Neuronal stem cell (in vitro differentiated cells): ENCODE measurements around the gene RABGAP1.

Experiments used
- DNase-seq: peaks from one replicate; pipeline ENCODE4 v3.0.0-alpha.2; 2013; ENCODE audit warnings: low spot score
- H2AFZ ChIP-seq: one replicate; pipeline ENCODE4 v1.6.1; 2013; ENCODE audit warnings: mild to moderate bottlenecking, low read length, inconsistent platforms
- H2AK5ac ChIP-seq: 2 replicates; pipeline ENCODE4 v1.6.1; 2013; ENCODE audit warnings: low read depth, mild to moderate bottlenecking, inconsistent platforms, low read length, moderate library complexity, mixed read lengths
- H2BK120ac ChIP-seq: 2 replicates; pipeline ENCODE4 v1.6.1; 2013; ENCODE audit warnings: low read depth, mild to moderate bottlenecking, inconsistent platforms, low read length, moderate library complexity, mixed read lengths
- H2BK12ac ChIP-seq: one replicate; pipeline ENCODE4 v1.6.1; 2013; ENCODE audit warnings: low read length, inconsistent platforms
- H2BK15ac ChIP-seq: 2 replicates; pipeline ENCODE4 v1.6.1; 2013; ENCODE audit warnings: mild to moderate bottlenecking, low read length, inconsistent platforms, mixed read lengths
- H2BK5ac ChIP-seq: one replicate; pipeline ENCODE4 v1.6.1; 2013; ENCODE audit warnings: inconsistent platforms, mild to moderate bottlenecking, low read length, moderate library complexity
- H3K14ac ChIP-seq: one replicate; pipeline ENCODE4 v1.6.1; 2013; ENCODE audit warnings: low read length, inconsistent platforms
- H3K18ac ChIP-seq: 2 replicates; pipeline ENCODE4 v1.6.1; 2013; ENCODE audit warnings: low read length, inconsistent platforms
- H3K23ac ChIP-seq: 2 replicates; pipeline ENCODE4 v1.6.1; 2013; ENCODE audit warnings: low read depth, mild to moderate bottlenecking, mixed read lengths, low read length, inconsistent platforms; ENCODE audit not compliant: poor library complexity
- H3K27ac ChIP-seq: replicated peaks from 3 replicates; pipeline ENCODE4 v1.5.1; 2013; ENCODE audit warnings: low read length, inconsistent platforms
- H3K27me3 ChIP-seq, 3 experiments: 2 replicates each; pipeline ENCODE4 v1.6.1; 2013; ENCODE audit warnings: low read length in 3 of 3, mild to moderate bottlenecking in 2 of 3, inconsistent platforms in 1 of 3, low read depth in 1 of 3, mixed read lengths in 1 of 3, moderate library complexity in 1 of 3; ENCODE audit not compliant: control insufficient read depth in 3 of 3, insufficient read depth in 3 of 3
- H3K36me3 ChIP-seq, 2 donors: replicated peaks in 1 of 2; 2 replicates each; pipeline ENCODE4 v1.6.1; 2013; ENCODE audit warnings: low read length in 2 of 2; ENCODE audit not compliant: control insufficient read depth in 2 of 2, insufficient read depth in 2 of 2
- H3K4ac ChIP-seq: 2 replicates; pipeline ENCODE4 v1.6.1; 2013; ENCODE audit warnings: inconsistent platforms, mild to moderate bottlenecking, low read length, moderate library complexity
- H3K4me1 ChIP-seq, 2 donors: 1 replicate in 1 of 2; 2 replicates in 1 of 2; pipeline ENCODE4 v1.6.1; 2013; ENCODE audit warnings: low read length in 2 of 2, low read depth in 1 of 2; ENCODE audit not compliant: control insufficient read depth in 2 of 2, insufficient read depth in 1 of 2
- H3K4me2 ChIP-seq: one replicate; pipeline ENCODE4 v1.6.1; 2013; ENCODE audit warnings: mild to moderate bottlenecking, low read length, inconsistent platforms; ENCODE audit not compliant: insufficient read depth, poor library complexity, severe bottlenecking
- H3K4me3 ChIP-seq, 2 donors: 2 replicates each; pipeline ENCODE4 v1.5.1; 2013; ENCODE audit warnings: low read length in 2 of 2, mild to moderate bottlenecking in 2 of 2, inconsistent platforms in 1 of 2, moderate library complexity in 1 of 2
- H3K79me1 ChIP-seq: one replicate; pipeline ENCODE4 v1.6.1; 2013; ENCODE audit warnings: low read depth, mild to moderate bottlenecking, inconsistent platforms, low read length, moderate library complexity
- H3K9ac ChIP-seq: one replicate; pipeline ENCODE4 v1.6.1; 2013; ENCODE audit warnings: mild to moderate bottlenecking, low read depth, low read length, inconsistent platforms; ENCODE audit not compliant: poor library complexity
- H3K9me3 ChIP-seq, 2 donors: replicated peaks in 1 of 2; 2 replicates each; pipeline versions ENCODE3 to v1.6.1; 2013; ENCODE audit warnings: low read length in 2 of 2, mild to moderate bottlenecking in 2 of 2, inconsistent platforms in 1 of 2, low read depth in 1 of 2, mixed read lengths in 1 of 2, moderate library complexity in 1 of 2; ENCODE audit not compliant: control insufficient read depth in 2 of 2, insufficient read depth in 1 of 2
- H4K8ac ChIP-seq: one replicate; pipeline ENCODE4 v1.6.1; 2013; ENCODE audit warnings: low read depth, mild to moderate bottlenecking, inconsistent platforms, low read length, moderate library complexity
- H4K91ac ChIP-seq: one replicate; pipeline ENCODE4 v1.6.1; 2013; ENCODE audit warnings: low read length, low read depth, mild to moderate bottlenecking, inconsistent platforms; ENCODE audit not compliant: poor library complexity
- WGBS, 2 donors: extraction: QIAGEN DNeasy Blood & Tissue Kit; methylation state at CpG; one replicate each; pipeline ENCODE4 v1.1.7; 2013; ENCODE audit warnings: missing lambda C conversion rate in 2 of 2, mixed read lengths in 1 of 2; ENCODE audit not compliant: insufficient read length in 2 of 2, insufficient replicate concordance in 1 of 2; ENCODE audit errors: extremely low coverage in 2 of 2; 5-methylcytosine and 5-hydroxymethylcytosine counted together

The RABGAP1 gene

DNA sequence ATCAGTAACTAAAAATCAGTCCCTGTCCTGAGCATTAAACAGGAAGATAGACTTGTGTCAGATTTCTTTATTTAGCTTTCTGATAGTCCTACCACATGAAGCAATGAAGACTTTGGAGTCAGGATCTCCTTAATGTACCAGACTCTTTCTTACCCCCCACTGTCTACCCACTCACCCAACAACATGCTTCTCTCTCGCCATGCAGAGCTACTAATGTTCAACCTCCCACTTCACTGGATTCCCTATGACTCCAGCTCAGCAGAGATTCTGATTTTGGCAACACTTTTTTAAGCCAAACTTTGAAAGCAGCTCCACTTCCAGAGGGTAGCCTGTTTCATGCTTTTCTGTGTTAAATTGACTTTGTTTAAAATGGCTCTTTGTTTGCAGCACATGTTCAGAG, 143.4 kb downstream of the RABGAP1 start:
- Histone ChIP-seq H3K9me3 (peaks cover 0 to 2% of the 10 kb centered on the region in 2 donors), H2AFZ (no peak overlapping the region), H4K8ac (no peak overlapping the region), H4K91ac (no peak overlapping the region), H3K79me1 (no peaks in the 10 kb centered on the region), H3K4ac (no peak overlapping the region), H3K4me2 (no peak overlapping the region), H3K18ac (no peak overlapping the region), H3K27ac (no peak overlapping the region), H3K23ac (no peak overlapping the region), H2BK12ac (no peak overlapping the region), H3K4me1 (peaks cover 0 to 2% of the 10 kb centered on the region in 2 donors), H2BK15ac (no peak overlapping the region), H3K9ac (no peak overlapping the region), H2AK5ac (no peak overlapping the region), H3K27me3 (no peaks in the 10 kb centered on the region), H2BK5ac (no peak overlapping the region), H2BK120ac (no peak overlapping the region), H3K14ac (no peak overlapping the region), H3K36me3 (peaks cover 14 to 97% of the 10 kb centered on the region in 2 donors), H3K4me3 (no peak overlapping the region)
- no peak for DNase-seq
- WGBS, 2 donors, result no CpG with 5 or more reads among the region's 1 CpG

DNA sequence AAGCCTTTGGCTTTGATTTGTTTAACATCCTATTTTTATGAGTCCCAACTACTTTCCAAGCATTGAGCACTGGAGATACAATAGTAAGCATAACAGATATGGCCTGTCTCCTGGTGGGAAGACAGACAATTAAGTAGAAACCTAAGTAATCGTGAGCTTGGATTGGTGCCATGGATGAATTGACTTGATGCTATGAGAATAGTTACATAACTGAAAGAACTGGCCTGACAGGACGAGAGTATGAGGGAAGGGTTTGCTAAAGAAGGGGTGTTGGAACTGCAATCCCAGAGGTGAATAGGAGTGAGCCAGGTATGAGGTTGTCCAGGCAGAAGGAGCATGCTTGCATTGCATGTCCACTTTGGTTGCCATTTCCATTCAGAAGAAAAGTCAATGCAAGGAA, 145.1 kb downstream of the RABGAP1 start:
- Histone ChIP-seq H2AFZ (no peak overlapping the region), H2AK5ac (no peak overlapping the region), H3K27ac (no peak overlapping the region), H3K14ac (no peak overlapping the region), H2BK15ac (no peak overlapping the region), H2BK5ac (no peak overlapping the region), H3K36me3 (peaks cover 13 to 98% of the 10 kb centered on the region in 2 donors), H4K91ac (no peak overlapping the region), H3K4me2 (no peak overlapping the region), H2BK120ac (no peak overlapping the region), H3K18ac (no peak overlapping the region), H3K79me1 (no peaks in the 10 kb centered on the region), H3K23ac (no peak overlapping the region), H2BK12ac (no peak overlapping the region), H3K9me3 (peaks cover 0 to 2% of the 10 kb centered on the region in 2 donors), H3K9ac (no peak overlapping the region), H4K8ac (no peak overlapping the region), H3K4ac (no peak overlapping the region), H3K4me3 (no peak overlapping the region), H3K27me3 (no peaks in the 10 kb centered on the region), H3K4me1 (peaks cover 0 to 2% of the 10 kb centered on the region in 2 donors)
- no CpG with 5 or more reads among the region's 2 CpGs for WGBS, 2 donors
- no peak for DNase-seq

DNA sequence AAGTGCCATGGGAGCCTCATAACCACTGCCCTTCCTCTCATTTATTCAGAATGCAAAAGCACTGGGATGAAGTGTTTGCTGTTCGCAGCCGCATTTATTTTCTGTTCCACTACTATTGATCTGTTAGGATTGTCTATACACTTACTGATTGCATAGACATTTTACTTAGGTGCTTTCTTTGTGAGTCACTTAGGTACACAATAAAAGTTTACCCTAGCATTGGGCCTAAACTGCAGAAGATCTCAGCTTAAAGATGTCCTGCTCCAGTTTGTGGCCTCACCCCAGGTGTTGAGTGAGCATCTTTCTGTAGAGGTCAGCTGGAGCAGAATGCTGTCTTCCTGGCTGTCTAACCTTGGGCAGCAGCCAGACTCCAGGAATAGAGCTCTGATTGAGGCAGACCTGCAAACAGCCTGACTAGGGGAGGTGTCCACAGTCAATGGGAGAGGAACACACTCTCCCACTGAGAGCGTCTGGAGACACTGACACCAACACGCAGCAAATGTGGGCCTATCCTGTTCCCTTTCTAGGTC, 146.6 kb downstream of the RABGAP1 start:
- Histone ChIP-seq H2BK12ac (no peak overlapping the region), H4K8ac (no peak overlapping the region), H3K14ac (peak overlapping the region; percentile 78), H3K79me1 (no peaks in the 10 kb centered on the region), H3K4me2 (no peak overlapping the region), H4K91ac (no peak overlapping the region), H2BK5ac (no peak overlapping the region), H3K36me3 (peaks cover 20 to 99% of the 10 kb centered on the region in 2 donors), H2AFZ (no peak overlapping the region), H3K9me3 (peaks cover 0 to 2% of the 10 kb centered on the region in 2 donors), H3K23ac (no peak overlapping the region), H3K4ac (no peak overlapping the region), H3K27me3 (no peaks in the 10 kb centered on the region), H2BK120ac (no peak overlapping the region), H3K9ac (no peak overlapping the region), H3K18ac (no peak overlapping the region), H3K27ac (no peak overlapping the region), H2AK5ac (no peak overlapping the region), H3K4me3 (no peak overlapping the region), H3K4me1 (peaks cover 0 to 2% of the 10 kb centered on the region in 2 donors), H2BK15ac (no peak overlapping the region)
- no CpG with 5 or more reads among the region's 4 CpGs for WGBS, 2 donors
- DNase-seq, result no peak

DNA sequence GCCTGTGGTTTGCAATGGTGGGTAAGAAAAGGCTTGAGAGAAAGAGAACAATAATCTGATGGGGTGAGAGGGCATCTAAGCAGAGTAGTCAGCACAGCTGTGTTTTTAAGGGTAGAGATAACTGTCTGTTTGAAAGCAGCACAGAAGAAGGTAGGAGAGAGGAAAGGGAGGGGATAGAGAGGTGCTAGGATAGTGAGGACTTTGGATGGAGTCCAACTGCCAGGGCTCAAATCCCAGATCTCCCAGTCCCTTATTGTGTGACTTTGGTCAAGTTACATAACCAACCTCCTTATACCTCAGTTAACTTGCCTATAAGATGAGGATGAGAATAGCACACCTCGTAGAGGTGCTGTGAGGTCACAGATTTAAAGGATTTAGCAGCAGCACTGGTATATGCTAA, 148.2 kb downstream of the RABGAP1 start:
- H3K9me3 ChIP-seq, result peaks cover 0 to 2% of the 10 kb centered on the region in 2 donors
- no peak overlapping the region for H2BK5ac ChIP-seq
- H3K4me3 ChIP-seq, result no peak overlapping the region
- H3K18ac ChIP-seq, result no peak overlapping the region
- no peak overlapping the region for H4K91ac ChIP-seq
- no peak overlapping the region for H3K27ac ChIP-seq
- no peak overlapping the region for H3K14ac ChIP-seq
- no peak for DNase-seq
- no CpG with 5 or more reads among the region's 1 CpG for WGBS, 2 donors
- no peak overlapping the region for H3K4me2 ChIP-seq
- no peaks in the 10 kb centered on the region for H3K27me3 ChIP-seq
- no peak overlapping the region for H2AFZ ChIP-seq
- no peak overlapping the region for H3K4ac ChIP-seq
- peaks cover 0 to 2% of the 10 kb centered on the region in 2 donors for H3K4me1 ChIP-seq
- H3K23ac ChIP-seq, result no peak overlapping the region
- H2BK15ac ChIP-seq, result no peak overlapping the region
- H3K79me1 ChIP-seq, result no peaks in the 10 kb centered on the region
- H3K36me3 ChIP-seq, result peaks cover 25 to 99% of the 10 kb centered on the region in 2 donors
- H3K9ac ChIP-seq, result no peak overlapping the region
- no peak overlapping the region for H2AK5ac ChIP-seq
- no peak overlapping the region for H4K8ac ChIP-seq
- H2BK12ac ChIP-seq, result no peak overlapping the region
- H2BK120ac ChIP-seq, result no peak overlapping the region
